Activated CD4-positive, CD25-positive, alpha-beta regulatory T cell treated with anti-CD3 and anti-CD28 coated beads, Interleukin-2, amount 50 U/mL, for 72 hours (primary cell): Measurements from ENCODE around the gene TMEM255B.

Experiments used
- DNase-seq: peaks from one replicate; pipeline ENCODE4 v3.0.0; 2021

TMEM255B gene

DNA sequence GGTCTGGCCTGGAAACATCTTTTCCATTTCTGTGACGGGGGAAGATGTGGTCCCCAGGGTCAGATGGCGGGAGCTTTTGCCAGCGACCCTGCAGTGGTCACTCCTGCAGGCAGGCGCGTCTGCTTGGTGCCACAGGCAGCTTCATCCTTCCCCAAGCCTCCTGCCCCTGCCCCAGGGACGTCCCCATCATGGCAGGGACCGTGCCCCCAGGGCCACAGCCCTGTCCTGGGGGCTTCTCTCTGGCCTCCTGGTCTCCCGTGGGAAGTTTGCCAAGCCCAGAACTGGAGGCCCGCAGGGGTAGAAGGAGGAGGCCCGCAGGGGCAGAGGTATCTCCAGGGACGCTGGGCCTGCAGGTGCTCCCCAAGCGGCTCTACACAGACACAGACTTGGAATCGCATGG lies 47.5 kb downstream of the TMEM255B start:
- DNase-seq: no peak

DNA sequence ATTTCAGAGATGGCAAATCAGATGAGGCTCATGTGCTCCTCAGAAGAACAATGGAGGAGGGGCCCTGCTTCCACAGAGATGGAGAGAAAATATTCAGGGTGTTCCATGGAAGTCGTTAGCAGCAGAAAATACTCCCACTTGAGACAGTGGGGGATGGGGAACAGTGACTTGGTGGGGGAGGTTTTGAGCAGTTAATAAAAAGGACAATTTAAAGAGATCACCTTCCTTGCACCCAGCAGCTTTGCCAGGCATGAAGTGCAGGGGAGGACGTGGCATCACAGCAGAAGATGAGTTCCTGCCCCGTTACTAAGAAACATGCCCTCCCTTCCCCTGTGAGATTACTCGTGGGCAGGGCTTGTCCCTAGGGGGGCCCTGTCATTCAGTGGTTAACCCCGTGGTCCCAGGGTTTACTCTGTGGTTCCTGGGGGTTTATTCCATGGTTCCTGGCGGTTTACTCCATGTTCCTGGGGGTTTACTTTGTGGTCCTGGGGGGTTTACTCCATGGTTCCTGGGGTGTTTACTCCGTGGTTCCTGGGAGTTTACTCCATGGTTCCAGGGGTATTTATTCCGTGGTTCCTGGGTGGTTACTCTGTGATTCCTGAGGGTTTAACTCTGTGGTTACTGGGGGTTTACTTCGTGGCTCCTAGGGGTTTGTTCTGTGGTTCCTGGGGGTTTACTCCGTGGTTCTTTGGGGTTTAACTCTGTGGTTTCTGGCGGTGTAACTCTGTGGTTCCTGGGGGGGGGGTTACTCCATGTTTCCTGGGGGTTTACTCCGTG lies 49.2 kb downstream of the TMEM255B start:
- no peak for DNase-seq

DNA sequence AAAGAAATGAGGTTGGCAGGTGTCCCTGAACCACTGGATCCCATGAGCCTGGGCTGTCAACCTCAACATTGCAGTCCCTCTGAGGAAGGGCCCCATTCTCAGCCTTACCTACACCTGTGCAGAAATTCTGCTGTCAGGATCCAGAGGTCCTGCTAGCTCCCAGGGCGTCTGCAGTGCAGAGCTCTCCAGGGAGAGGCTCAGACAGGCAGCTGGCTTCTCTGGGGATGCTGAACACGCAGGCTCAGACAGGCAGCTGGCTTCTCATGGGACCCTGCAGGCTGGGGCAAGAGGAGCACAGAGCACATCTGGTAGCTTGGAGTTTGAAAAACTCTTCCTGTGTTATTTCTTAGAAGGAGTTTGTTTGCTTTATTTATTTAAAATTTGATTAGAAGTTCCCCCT lies 50.9 kb downstream of the TMEM255B start:
- no peak for DNase-seq

DNA sequence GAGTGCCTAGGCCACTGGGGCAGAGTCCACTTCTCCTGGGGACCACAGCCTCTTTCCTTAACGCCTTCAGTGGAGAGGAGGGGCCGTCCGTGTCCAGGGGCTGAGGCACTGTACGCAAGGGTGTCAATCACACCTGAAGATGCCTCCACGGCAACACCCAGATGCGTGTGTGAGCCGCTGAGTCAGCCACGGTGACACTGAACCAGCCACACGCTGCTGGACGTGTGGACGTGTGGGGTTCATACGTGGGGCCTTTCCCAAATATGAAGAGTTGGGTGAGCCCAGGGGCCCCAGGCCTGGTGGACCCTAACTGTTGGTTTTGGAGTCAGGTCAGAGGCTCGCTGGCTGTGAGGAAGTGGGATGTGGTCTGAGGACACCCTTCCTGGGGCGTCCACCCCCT lies 51.6 kb downstream of the TMEM255B start:
- DNase-seq: no peak

DNA sequence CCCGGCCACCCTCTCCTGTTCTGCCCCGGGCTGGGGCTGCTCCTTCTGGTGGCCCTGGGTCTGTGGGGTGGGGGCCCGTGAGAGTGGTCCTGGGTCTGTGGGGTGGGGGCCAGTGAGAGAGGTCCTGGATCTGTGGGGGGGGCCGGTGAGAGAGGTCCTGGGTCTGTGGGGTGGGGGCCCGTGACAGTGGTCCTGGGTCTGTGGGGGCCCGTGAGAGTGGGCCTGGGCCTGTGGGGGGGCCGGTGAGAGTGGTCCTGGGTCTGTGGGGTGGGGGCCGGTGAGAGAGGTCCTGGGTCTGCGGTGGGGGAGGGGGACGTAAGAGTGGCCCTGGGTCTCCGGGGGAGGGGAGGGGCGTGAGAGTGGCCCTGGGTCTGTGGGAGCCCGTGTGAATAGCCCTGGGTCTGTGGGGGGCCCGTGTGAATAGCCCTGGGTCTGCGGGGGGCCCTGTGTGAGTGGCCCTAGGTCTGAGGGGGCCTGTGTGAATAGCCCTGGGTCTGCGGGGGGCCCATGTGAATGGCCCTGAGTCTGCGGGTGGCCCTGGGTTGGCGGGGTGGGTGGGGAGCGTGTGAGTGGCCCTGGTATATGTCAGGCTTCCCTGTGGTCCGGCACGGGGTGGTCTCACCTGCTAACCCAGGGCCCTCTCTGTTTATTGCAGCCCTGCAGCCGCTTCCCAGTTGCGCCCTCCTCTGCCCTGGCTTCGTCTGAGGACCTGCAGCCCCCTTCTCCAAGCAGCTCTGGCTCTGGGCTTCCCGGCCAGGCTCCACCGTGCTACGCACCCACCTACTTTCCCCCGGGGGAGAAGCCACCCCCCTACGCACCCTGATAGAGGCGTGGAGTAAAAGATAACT lies 52.3 kb downstream of the TMEM255B start:
- no peak for DNase-seq

DNA sequence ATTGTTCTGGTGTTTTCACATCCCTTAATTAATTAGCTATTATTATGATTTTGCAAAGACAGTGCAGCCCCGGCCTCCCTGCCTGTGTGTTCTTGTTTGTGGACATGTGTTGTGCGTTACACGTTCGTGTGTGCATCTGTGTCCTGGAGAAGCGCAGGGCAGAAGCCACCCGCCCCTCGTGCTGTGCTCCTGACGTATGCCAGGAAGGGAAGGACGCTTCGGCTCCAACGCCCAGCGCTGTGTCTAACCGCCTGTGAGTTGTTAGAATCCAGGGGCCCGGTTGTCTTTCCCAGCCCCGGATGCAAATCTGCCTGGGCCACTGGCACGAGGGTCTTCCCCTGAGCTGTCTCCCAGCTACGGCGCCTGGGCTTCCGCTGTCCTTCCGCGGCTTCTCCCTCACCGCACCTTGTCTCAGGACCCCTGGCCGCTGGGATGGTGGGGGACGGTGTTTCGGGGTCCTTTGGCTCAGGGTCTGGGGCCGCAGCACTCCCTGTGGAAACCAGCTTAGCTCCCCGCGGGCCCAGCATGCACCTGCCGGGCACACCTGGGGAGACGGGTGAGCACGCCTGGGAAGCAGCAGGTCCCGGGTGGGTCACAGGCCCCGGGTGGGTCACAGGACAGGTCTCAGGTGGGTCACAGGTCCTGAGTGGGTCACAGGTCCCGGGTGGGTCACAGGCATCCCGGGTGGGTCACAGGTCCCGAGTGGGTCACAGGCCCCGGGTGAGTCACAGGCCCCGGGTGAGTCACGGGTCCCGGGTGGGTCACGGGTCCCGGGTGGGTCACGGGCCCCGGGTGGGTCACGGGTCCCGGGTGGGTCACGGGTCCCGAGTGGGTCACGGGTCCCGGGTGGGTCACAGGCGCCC lies 53.4 kb downstream of the TMEM255B start:
- DNase-seq: no peak

DNA sequence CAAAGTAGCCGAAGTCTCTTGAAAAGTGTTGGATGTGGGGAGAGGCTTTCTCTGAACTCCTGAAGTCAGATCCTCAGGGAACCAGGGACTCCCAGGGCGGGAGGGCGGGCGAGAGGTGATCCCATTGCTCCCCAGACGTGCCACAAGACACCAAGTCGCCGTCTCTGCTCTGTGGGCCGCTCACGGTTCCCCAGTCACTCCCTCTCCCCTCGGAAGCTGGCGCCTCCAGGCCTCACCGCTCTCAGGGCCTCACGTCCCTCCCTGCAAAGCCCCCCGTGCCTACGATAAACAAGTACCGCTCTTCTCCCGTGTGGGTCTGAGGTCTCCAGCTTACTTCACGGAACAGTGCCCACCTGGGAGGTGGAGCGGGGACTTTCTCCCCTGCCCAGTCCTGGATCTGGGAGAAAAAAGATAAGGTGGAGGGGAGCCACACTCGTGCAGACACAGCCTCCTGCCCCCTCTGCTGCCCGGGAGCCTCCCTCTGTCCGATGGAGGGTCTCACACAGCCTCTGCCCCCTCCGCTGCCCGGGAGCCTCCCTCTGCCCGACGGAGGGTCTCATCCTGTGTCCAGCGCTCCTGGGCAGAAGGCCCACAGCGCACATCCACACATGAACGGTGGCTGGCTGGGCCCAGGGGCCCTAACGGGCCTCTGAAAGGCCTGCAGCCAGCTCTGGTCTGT lies 54.2 kb downstream of the TMEM255B start:
- DNase-seq: no peak

DNA sequence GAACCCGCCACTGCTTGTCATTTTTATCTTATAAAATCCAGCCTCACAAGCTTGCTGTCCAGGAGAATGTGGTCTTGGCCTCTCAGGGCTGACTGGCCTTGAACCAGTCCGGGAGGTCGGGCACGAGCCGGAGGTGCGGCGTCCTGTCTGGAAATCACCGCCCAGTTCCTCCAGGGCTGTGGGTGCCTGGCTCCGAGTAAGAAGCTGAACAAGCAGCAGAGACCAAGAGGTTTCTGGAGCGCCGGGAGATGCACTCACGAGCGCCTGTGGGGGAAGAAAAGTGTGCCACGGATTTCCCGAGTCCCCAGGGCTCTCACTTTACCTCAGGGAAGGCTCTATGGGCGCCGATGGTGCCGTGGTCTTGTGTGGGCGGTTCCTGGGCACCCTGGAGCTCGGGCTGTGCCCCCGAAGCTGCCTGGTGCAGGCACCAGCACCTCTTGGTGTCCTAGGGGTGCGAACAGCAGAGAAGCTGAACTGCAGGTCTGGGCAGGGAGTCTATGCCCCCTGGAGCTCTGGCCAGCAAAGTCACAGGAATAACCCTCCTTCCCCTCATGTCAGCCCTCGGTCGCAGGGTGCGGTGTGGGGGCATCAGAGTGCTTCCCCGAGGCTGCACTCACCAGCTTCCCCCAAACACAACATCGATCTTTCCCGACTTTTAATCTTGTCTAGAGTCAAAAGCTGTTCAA lies 54.9 kb downstream of the TMEM255B start:
- no peak for DNase-seq

DNA sequence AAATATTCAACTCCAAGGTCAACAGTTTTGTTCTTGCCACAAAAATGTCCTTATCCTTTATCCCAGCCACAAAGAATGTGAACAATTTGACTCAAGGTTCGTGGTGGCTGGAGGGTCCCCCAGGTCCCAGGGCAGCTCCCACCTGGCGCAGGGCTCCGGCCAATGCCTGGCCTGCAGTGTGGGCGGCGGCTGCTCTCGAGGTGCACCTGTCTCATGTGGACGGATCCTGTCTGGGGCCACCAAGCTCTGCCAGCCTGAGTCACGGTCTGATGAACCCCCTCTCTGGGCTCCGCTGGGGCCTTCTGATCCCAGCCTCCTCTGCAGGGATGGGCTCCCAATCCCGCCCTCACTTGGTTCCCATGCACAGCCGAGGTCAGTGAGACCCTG lies 55.4 kb downstream of the TMEM255B start:
- no peak for DNase-seq

DNA sequence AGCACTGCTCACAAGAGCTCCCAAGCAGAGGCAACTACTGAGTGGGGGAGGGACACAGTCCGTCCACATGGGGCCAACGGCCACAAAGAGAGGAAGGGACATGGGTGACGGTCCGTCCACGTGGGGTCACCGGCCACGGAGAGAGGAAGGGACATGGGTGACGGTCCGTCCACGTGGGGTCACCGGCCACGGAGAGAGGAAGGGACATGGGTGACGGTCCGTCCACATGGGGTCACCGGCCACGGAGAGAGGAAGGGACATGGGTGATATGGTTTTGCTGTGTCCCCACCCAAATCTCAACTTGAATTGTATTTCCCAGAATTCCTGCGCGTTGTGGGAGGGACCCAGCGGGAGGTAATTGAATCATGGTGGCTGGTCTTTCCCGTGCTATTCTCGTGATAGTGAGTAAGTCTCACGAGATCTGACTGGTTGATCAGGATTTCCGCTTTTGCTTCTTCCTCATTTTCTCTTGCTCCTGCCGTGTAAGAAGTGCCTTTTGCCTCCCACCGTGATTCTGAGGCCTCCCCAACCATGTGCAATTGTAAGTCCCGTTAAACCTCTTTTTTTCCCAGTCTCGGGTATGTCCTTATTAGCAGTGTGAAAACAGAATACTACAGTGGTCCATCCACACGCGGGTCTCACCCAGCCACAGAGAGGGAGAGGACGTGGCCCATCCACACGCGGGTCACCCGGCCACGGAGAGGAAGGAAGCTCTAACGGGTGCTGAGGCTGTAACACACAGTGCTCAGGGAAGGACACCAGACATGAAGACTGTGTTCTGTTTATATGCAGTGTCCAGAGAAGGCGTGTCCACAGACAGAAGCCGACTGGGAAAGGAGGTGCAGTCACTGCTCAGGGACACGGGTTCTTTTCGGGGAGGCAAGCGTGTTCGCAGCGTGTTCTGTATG lies 56.4 kb downstream of the TMEM255B start:
- DNase-seq: no peak

DNA sequence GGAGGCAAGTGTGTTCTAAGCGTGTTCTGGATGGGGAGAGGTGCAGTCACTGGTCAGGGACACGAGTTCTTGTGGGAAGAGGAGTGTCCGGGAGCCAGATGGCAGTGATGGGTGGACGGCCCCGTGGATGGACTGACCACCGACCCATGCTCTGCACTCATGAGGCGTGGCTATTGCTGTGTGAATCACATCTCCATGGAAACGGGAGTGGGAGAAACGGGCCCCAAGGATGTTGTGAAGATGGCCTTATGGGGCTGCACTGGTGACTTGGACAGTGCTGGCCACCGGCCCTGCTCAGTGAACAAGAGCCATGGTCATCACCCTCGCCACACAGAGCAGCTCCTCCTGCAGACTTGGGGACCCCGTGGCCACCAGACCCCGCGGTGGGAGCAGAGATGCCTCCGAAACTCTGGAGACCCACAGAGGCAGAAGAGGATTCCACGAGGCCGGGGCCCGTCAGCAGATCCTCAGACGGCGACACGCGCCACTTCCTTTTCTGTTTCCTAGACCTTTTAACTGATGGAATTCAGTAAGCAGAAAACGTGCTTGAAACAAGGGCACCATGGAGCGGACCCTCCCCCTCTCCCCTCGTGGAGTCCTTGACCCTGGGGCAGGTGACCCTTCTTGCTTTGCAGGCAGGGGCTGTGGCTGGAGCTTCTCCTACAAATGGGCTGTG lies 57.4 kb downstream of the TMEM255B start:
- no peak for DNase-seq

DNA sequence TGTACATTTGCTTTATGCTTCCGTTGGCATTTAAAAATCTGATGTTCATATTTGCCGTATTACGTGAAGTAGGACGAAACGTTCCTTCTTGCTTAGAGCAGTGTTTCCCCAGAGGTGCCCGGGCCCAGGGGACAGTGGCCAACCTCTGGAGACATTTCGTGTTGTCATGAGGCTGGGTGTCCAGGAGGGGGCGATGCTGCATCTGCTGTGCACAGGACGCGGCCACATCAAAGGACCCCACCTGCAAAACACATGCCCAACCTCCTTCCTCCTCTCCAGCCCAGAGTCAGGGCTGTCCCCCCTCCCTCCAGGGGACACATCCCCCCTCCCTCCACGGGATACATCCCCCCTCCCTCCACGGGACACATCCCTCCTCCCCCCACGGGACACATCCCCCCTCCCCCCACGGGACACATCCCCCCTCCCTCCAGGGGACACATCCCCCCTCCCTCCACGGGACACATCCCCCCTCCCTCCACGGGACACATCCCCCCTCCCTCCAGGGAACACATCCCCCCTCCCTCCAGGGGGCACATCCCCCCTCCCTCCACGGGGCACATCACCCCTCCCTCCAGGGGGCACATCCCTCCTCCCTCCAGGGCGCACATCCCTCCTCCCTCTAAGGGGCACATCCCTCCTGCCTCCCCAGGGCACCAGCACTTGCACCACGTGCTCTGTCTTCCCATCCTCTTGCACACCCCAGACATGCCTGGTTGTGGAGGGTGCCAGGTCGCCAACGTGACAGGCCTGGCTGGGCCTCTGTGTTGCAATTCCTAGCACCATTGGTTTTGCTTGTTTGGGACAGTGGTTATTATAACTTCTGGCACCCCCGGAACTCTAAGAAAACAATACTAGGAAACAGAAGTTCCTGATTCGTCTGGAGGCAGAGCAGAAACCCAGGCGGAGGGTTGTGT lies 58.2 kb downstream of the TMEM255B start:
- peak; percentile 82 for DNase-seq

DNA sequence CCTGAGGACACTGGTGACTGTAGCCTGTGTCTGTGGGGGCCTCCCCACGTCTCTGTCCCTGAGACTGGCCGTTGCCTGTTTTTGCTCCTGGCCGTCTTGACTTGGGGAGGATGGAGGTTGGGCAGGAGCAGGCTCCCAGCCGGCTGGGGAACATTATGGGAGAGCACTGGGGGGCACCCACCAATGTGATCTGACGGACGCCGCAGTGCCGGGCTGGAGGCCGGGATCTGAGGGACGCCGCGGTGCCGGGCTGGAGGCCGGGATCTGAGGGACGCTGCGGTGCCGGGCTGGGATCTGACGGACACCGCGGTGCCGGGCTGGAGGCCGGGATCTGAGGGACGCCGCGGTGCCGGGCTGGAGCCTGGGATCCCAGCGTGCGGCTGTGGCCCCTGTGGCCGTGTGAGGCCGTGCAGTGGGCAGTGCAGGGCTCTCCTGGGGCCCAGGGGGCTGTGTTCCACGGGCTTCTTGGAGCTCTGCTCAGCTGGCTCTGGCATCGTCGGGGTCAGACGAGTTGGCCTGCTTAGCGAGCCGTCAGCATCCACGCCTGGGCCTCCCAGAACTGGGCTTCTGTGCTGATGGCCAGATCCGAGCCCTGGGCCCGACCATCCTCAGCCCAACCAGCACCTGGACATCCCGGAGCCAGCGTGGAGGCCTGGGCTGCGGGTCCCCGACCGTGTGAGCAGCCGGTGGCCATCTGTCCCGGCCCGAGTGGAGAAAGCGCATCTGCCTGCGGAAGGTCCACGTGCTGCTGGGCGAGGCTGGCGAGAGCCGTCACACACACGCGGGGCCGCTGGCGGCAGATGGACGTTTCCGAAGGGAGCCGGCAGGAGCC lies 59.0 kb downstream of the TMEM255B start:
- DNase-seq: no peak

DNA sequence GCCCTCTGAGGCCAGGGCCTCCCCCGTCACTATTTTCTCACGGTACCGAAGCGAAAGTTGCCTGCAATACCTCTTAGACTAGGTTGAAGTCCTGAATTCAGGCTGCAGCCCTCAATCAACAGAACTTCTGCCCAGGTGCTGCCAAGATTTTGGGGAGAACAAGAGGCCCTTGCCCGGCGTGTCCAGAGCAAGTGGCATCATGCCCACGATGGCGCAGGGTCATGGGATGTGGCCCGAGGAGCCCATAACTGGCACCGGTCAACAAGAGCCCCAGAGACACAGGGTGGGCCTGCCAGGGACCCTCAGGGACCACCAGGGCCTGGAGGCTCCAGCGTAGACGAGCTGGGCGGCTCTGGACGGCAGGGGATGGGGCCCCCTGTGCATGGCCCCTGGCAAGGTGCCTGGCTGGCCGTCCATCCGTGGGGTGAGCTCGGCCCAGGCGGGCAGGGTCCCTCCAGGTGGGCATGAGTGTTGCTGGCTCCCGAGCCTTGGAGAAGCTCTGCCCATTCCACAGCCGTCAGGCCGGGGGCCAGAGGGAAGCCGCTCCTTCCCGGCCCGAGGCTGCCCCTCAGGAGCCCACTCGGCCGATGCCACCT lies 59.8 kb downstream of the TMEM255B start:
- no peak for DNase-seq

DNA sequence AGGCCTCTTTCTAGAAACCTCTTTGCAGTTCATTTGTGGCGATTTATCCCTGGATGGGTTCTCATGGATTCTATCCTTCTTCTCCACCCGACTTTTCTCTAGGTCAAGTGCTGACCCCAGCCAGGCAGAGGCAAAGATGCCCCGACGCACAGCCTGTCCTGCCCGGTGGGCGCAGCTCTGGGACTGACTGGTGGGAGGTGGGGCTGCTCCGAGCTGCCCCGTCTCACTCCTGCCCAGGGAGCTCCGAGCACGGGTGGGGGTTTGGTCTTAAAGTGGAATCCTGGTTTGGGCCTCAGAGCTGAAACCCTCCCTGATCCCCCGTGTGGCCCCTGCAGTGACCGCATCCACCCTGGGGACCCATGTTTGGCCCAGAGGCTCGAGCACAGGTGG lies 60.3 kb downstream of the TMEM255B start:
- DNase-seq: no peak

DNA sequence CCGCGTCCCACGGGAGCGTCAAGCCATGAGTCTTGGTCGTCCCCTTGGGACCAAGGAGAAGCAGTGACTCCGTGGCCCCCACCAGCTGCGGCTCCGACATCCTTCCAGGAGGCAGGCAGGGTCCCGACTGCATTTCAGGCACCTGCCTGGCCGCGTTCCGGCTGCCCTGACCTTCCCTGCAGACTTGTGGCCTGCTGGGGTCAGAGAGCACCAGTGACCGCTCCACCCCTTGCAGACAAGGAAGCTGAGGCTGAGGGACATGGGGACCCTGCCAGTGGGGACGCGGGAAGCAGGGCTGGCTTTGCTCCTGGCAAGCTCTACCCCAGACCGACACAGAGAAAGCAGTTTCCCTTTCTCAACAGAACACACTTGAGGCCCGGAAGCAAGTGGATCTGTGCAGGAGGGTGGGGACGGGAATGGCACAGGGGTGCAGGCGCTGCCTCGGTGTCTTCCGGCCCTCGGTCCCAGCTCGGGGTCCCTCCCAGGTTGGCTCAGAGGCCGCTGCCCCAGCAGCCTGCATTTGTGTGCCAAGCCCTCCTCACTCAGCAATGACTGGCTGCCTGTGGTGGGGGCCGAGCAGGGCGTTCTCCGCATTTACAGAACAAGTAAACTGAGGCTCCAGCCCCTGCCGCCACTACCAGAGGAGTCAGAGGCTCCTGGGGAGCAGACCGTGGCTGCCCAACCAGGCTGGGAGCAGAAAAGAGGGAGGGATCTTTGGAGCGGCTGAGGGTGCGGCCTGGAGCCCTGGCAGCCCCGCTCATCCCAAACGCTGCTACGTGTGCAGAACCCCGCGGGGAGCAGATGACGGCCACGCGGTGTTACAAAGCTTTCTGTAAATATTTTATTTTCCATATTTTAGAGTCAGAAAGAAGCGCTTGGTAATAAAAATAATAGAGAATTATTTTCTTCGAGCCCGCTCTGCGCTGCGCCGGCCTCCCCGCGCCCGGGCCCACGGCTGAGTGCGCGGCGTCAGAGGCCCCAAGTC lies 61.0 kb downstream of the TMEM255B start:
- no peak for DNase-seq
